Liver (tissue), 9 donors: ENCODE data around the gene TRIM33. TPM values are rescaled to one million over a fixed set of nuclear protein-coding genes. Genes with fewer than 3 reads are reported as not detected.

Source experiments
- DNase-seq: peaks from one replicate; pipeline ENCODE4 v3.0.0-alpha.2; 2017; ENCODE audit warnings: low spot score
- H3K27ac ChIP-seq, 2 donors: one replicate each; pipeline ENCODE4 v1.7.0; 2013; ENCODE audit warnings: inconsistent platforms in 2 of 2, low read length in 2 of 2, control low read depth in 1 of 2, low read depth in 1 of 2, mild to moderate bottlenecking in 1 of 2
- H3K27me3 ChIP-seq, 4 donors: one replicate each; pipeline versions ENCODE4 v1.6.1 to v1.7.0; 2013; ENCODE audit warnings: low read length in 3 of 4, inconsistent platforms in 1 of 4, mild to moderate bottlenecking in 1 of 4, moderate library complexity in 1 of 4; ENCODE audit not compliant: control insufficient read depth in 4 of 4, insufficient read depth in 4 of 4
- H3K36me3 ChIP-seq, 4 donors: one replicate each; pipeline versions ENCODE4 v1.6.1 to v1.7.0; 2013; ENCODE audit warnings: low read length in 3 of 4, mild to moderate bottlenecking in 3 of 4, low read depth in 1 of 4, moderate library complexity in 1 of 4; ENCODE audit not compliant: control insufficient read depth in 4 of 4, insufficient read depth in 3 of 4
- H3K4me1 ChIP-seq, 4 donors: one replicate each; pipeline versions ENCODE4 v1.6.1 to v1.7.0; 2013; ENCODE audit warnings: low read length in 3 of 4, mild to moderate bottlenecking in 3 of 4, moderate library complexity in 1 of 4; ENCODE audit not compliant: control insufficient read depth in 4 of 4, insufficient read depth in 4 of 4
- H3K4me3 ChIP-seq, 3 donors: one replicate each; pipeline versions ENCODE4 v1.6.1 to v1.7.0; 2013; ENCODE audit warnings: low read length in 3 of 3, control low read depth in 1 of 3, low read depth in 1 of 3, mild to moderate bottlenecking in 1 of 3
- H3K9ac ChIP-seq, 2 donors: one replicate each; pipeline ENCODE4 v1.7.0; 2013; ENCODE audit warnings: low read length in 2 of 2, mild to moderate bottlenecking in 2 of 2, moderate library complexity in 2 of 2, control low read depth in 1 of 2, low read depth in 1 of 2
- H3K9me3 ChIP-seq, 4 donors: one replicate each; pipeline versions ENCODE4 v1.6.1 to v1.7.0; 2013; ENCODE audit warnings: low read length in 3 of 4; ENCODE audit not compliant: control insufficient read depth in 4 of 4
- ATF3 ChIP-seq: IDR thresholded peaks from 2 replicates; pipeline ENCODE4 v1.6.1; 2016; ENCODE audit warnings: antibody characterized with exemption
- CTCF ChIP-seq: fragments of 150-350 bp; IDR thresholded peaks from 2 replicates; pipeline ENCODE4 v1.5.1; 2017; ENCODE audit warnings: improper control_type of control experiment, low read depth, low read length; ENCODE audit not compliant: missing input control
- EGR1 ChIP-seq, 2 donors: IDR thresholded peaks; 2 replicates each; pipeline ENCODE4 v1.6.1; 2016 to 2018; ENCODE audit warnings: antibody characterized with exemption in 2 of 2, low read depth in 2 of 2
- FOXA1 ChIP-seq: IDR thresholded peaks from 2 replicates; pipeline ENCODE4 v1.6.1; 2016; ENCODE audit warnings: antibody characterized with exemption
- FOXA2 ChIP-seq: IDR thresholded peaks from 2 replicates; pipeline ENCODE4 v1.6.1; 2016; ENCODE audit warnings: antibody characterized with exemption
- GABPA ChIP-seq, 2 donors: IDR thresholded peaks in 1 of 2; conservative IDR thresholded peaks in 1 of 2; 2 replicates each; pipeline ENCODE4 v1.6.1; 2016; ENCODE audit warnings: antibody characterized with exemption in 2 of 2, mild to moderate bottlenecking in 1 of 2, moderate library complexity in 1 of 2
- HNF4A ChIP-seq, 2 donors: conservative IDR thresholded peaks; 2 replicates each; pipeline ENCODE4 v1.6.1; 2016; ENCODE audit warnings: antibody characterized with exemption in 2 of 2, mild to moderate bottlenecking in 2 of 2
- HNF4G ChIP-seq: IDR thresholded peaks from 2 replicates; pipeline ENCODE4 v1.6.1; 2016; ENCODE audit warnings: antibody characterized with exemption
- JUND ChIP-seq, 2 donors: IDR thresholded peaks; 2 replicates each; pipeline ENCODE4 v1.6.1; 2016; ENCODE audit warnings: antibody characterized with exemption in 2 of 2
- MAX ChIP-seq: IDR thresholded peaks from 2 replicates; pipeline ENCODE4 v1.6.1; 2016; ENCODE audit warnings: antibody characterized with exemption
- NR2F2 ChIP-seq: IDR thresholded peaks from 2 replicates; pipeline ENCODE4 v1.6.1; 2016; ENCODE audit warnings: antibody characterized with exemption
- RAD21 ChIP-seq, 2 donors: IDR thresholded peaks; 2 replicates each; pipeline ENCODE4 v1.6.1; 2016; ENCODE audit warnings: antibody characterized with exemption in 2 of 2, mild to moderate bottlenecking in 2 of 2
- REST ChIP-seq: IDR thresholded peaks from 2 replicates; pipeline ENCODE4 v1.6.1; 2016; ENCODE audit warnings: antibody characterized with exemption, mild to moderate bottlenecking
- RXRA ChIP-seq, 2 donors: IDR thresholded peaks; 2 replicates each; pipeline ENCODE4 v1.6.1; 2017 to 2018; ENCODE audit warnings: antibody characterized with exemption in 2 of 2, mild to moderate bottlenecking in 1 of 2
- SP1 ChIP-seq: IDR thresholded peaks from 2 replicates; pipeline ENCODE4 v1.6.1; 2018; ENCODE audit warnings: antibody characterized with exemption, mild to moderate bottlenecking
- TAF1 ChIP-seq: conservative IDR thresholded peaks from 2 replicates; pipeline ENCODE4 v1.6.1; 2016; ENCODE audit warnings: antibody characterized with exemption, mild to moderate bottlenecking
- YY1 ChIP-seq: IDR thresholded peaks from 2 replicates; pipeline ENCODE4 v1.6.1; 2016; ENCODE audit warnings: antibody characterized with exemption, mild to moderate bottlenecking
- ZBTB33 ChIP-seq: IDR thresholded peaks from 2 replicates; pipeline ENCODE4 v1.6.1; 2016; ENCODE audit warnings: antibody characterized with exemption
- WGBS: extraction: QIAGEN DNeasy Blood & Tissue Kit; methylation state at CpG from one replicate; pipeline ENCODE4 v1.1.7; 2013; 5-methylcytosine and 5-hydroxymethylcytosine counted together
- polyA plus RNA-seq, 2 donors: library from polyadenylated mRNA; stranded (reverse) in 1 of 2; unstranded in 1 of 2; fragments of 200-250 nt in 1 of 2; fragments of >200 nt in 1 of 2; fragmentation: Nextera tagmentation in 1 of 2; extraction: Ambion mirVana in 1 of 2; gene quantifications; one replicate each; pipeline versions ENCODE4 v1.2.1 to v1.2.3, GENCODE V29; 2013 to 2015
- total RNA-seq, 2 donors: library from RNA; depleted of rRNA; stranded (reverse); fragments of >200 nt; gene quantifications; one replicate each; pipeline ENCODE4 v1.2.3, GENCODE V29; 2014
- donor health status: healthy.
- donor health status: healthy.
- donor health status: healthy.
- donor health status: healthy.
- donor health status: healthy.

The TRIM33 gene
- total and polyA plus RNA-seq, 4 donors = 4.5 to 30.5 (median 16.6) TPM

GRCh38 chr1:114508386-114508898 is 2.6 kb downstream of the TRIM33 start:
- 83% methylated on average over 2 of the region's 2 CpGs for WGBS
- H3K9ac ChIP-seq = no peak overlapping the region

More at GRCh38 chr1:114508386-114508898, 2.6 kb downstream of the TRIM33 start:
- peaks cover 0 to 3% (median 0%) of the 10 kb centered on the region in 4 donors for H3K36me3 ChIP-seq
- TF ChIP-seq TAF1 (no peak), EGR1 (IDR thresholded peaks at IDR 0.05; ENCODE audit: low read depth in 2 of 2) (no peak), CTCF (no peak), GABPA (IDR thresholded peaks at IDR 0.05 in 1 of 2, conservative IDR thresholded peaks at IDR 0.05 in 1 of 2) (no peak), ZBTB33 (no peak), HNF4G (no peak), SP1 (no peak), MAX (no peak), HNF4A (conservative IDR thresholded peaks at IDR 0.05) (no peak), FOXA2 (no peak), YY1 (no peak), FOXA1 (no peak), RAD21 (IDR thresholded peaks at IDR 0.05) (no peak), JUND (IDR thresholded peaks at IDR 0.05) (no peak), ATF3 (no peak), RXRA (IDR thresholded peaks at IDR 0.05) (no peak), REST (no peak), NR2F2 (no peak)
- H3K9me3 ChIP-seq = no peaks in the 10 kb centered on the region
- no peak overlapping the region for H3K27ac ChIP-seq
- DNase-seq = no peak
- peaks cover 3 to 31% (median 15%) of the 10 kb centered on the region in 4 donors for H3K4me1 ChIP-seq
- H3K4me3 ChIP-seq = no peak overlapping the region
- no peaks in the 10 kb centered on the region for H3K27me3 ChIP-seq
